Mucosa of descending colon (tissue), 3 donors: ENCODE data around the gene CMSS1. TPM values are rescaled to one million over a fixed set of nuclear protein-coding genes. Genes with fewer than 3 reads are reported as not detected.

Experiments used
- ATAC-seq: fragments of 200-7000 bp; cut with Tn5 transposase; one replicate; pipeline ENCODE4 v1.9.1; 2020; ENCODE audit warnings: mild to moderate bottlenecking, moderate library complexity
- DNase-seq, 3 donors: peaks; one replicate each; pipeline ENCODE4 v3.0.0-alpha.2; 2020
- H3K36me3 ChIP-seq: fragments of 200-600 bp; one replicate; pipeline ENCODE4 v1.8.0; 2021; ENCODE audit warnings: low read depth, mild to moderate bottlenecking
- H3K4me1 ChIP-seq: fragments of 200-600 bp; one replicate; pipeline ENCODE4 v1.8.0; 2021; ENCODE audit warnings: low read depth, mild to moderate bottlenecking
- H3K4me3 ChIP-seq: fragments of 200-600 bp; one replicate; pipeline ENCODE4 v1.8.0; 2021; ENCODE audit warnings: mild to moderate bottlenecking
- H3K9me3 ChIP-seq: fragments of 200-600 bp; one replicate; pipeline ENCODE4 v1.8.0; 2021; ENCODE audit warnings: mild to moderate bottlenecking
- CTCF ChIP-seq: fragments of 200-600 bp; IDR thresholded peaks from one replicate; pipeline ENCODE4 v1.8.0; 2022; ENCODE audit warnings: antibody characterized with exemption, mild to moderate bottlenecking
- intact Hi-C, 2 donors: fragments of 100-400 bp; cut with DNase I in 1 of 2; cut with micrococcal nuclease in 1 of 2; formaldehyde crosslinking; loops; one replicate each; pipeline versions ENCODE4 v1.11.0 to v1.11.1; 2022; cut with DNase I, micrococcal nuclease
- total RNA-seq, 3 donors: library from RNA; stranded (reverse); fragmentation: NEBNext Ultra II Directional in 2 of 3; extraction: Animal tissue kit (Norgen Biotek cat#: 25700) in 2 of 3; gene quantifications; one replicate each; pipeline versions ENCODE4 v1.2.1 to v1.2.4, GENCODE V29; 2021 to 2023
- donor health status: DM: no; HTN: no; CAD: no; lungs with moderate emphysema.
- donor health status: DM: no; HTN: no; CAD: no.
- donor health status: DM: no; HTN: yes; CAD: no.

The CMSS1 gene
- total RNA-seq, 3 donors from 2014 or later, result 9.6 to 24.2 (median 13.8) TPM

DNA sequence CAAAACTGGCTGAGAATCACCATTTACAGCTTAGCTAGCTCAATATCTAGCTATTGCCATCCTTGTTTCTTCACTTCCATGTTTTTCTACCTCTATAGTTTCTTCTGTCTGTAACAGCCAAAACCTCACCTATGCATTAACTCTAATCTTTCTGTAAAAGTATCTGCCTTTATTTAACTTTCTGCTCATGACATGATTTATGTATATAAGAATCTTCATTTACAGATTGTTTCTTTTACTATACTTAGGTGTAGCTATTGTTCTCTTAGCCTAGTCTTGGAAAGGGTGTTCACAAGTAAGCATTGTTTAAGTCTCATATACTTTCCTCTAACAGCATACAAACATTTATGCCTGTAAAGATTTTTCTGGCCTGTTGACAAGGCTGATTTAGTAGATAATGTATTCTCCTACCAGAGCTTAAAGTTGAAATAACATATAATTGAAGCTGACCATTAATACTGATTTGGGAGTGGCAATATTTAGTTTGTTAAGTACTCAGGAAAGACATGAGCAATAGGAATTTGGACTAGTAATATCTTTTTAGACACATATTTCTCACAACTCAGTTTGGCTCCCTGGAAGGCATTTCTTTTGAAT is 287.3 kb downstream of the CMSS1 start:
- intact Hi-C loops, result no loop called here
- Histone ChIP-seq H3K4me1 (peaks cover 10% of the 10 kb centered on the region), H3K4me3 (no peak overlapping the region), H3K9me3 (no peaks in the 10 kb centered on the region), H3K36me3 (no peaks in the 10 kb centered on the region)
- TF ChIP-seq CTCF, result no peak
- DNase-seq, result no peak
- no peak for ATAC-seq

DNA sequence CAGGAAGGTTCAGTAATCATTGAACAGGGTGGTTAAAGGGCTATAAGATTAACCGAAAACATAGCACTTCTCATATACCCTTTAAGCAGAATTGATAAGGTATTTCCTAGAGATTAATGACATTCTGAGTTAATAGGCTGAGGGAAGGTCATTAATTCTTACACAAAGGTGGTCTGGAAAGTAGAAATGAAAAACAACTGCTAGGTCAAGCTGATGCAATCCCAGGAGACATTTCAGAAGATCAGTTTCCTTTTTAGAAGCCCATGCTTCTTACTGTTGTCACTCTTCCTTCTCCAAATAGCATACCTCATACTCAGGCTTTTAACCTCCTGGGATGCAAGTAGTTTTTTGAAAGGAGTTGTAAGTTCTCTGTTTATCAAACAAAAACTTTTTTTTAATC is 287.8 kb downstream of the CMSS1 start:
- Histone ChIP-seq H3K9me3 (no peaks in the 10 kb centered on the region), H3K4me1 (peaks cover 10% of the 10 kb centered on the region), H3K4me3 (no peak overlapping the region), H3K36me3 (no peaks in the 10 kb centered on the region)
- intact Hi-C loops, result no loop called here
- DNase-seq (no peak), ATAC-seq (no peak)
- TF ChIP-seq CTCF, result no peak

GRCh38 chr3:100106094-100106493 is 288.4 kb downstream of the CMSS1 start:
- no peaks in the 10 kb centered on the region for H3K9me3 ChIP-seq
- peaks cover 10% of the 10 kb centered on the region for H3K4me1 ChIP-seq
- intact Hi-C loops, result no loop called here
- ATAC-seq (no peak), DNase-seq (no peak)
- TF ChIP-seq CTCF, result no peak
- no peak overlapping the region for H3K4me3 ChIP-seq
- no peaks in the 10 kb centered on the region for H3K36me3 ChIP-seq

GRCh38 chr3:100106531-100107141 is 289.0 kb downstream of the CMSS1 start:
- intact Hi-C loops, result no loop called here
- Histone ChIP-seq H3K36me3 (no peaks in the 10 kb centered on the region), H3K4me1 (peaks cover 10% of the 10 kb centered on the region), H3K4me3 (no peak overlapping the region), H3K9me3 (no peaks in the 10 kb centered on the region)
- ATAC-seq (no peak), DNase-seq (no peak)
- no peak for TF ChIP-seq CTCF

DNA sequence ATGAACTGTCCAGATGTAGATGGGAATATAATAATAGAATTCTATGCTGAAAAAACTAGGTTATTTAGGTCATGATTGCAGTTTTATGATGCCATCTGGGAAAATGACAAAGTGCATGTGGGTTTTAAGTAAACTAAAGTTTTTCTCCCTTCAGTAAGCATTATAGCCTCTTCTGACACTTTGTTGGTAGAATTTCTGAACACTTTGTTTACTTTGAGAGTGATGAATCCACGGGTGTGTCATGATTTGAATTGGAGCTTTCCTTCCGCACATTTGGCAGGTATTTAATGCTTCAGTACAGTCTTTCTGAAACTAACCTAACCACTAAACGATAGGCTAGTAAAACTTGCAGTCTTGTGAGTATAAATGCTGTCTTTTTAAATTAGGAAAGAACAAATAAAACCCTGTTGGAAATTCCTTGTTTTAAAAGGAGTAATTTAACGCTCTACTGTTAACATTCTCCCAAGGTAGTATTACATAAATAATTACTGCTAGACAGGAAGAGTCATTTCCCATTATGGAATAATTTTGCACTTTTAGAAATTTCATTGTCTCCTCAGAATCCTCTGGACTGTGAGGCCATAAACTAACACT is 289.7 kb downstream of the CMSS1 start:
- DNase-seq (peak in 1 of 3 donors; percentile 6), ATAC-seq (peak; percentile 69)
- Histone ChIP-seq H3K36me3 (no peaks in the 10 kb centered on the region), H3K4me3 (no peak overlapping the region), H3K4me1 (peaks cover 10% of the 10 kb centered on the region), H3K9me3 (no peaks in the 10 kb centered on the region)
- intact Hi-C loops, result no loop called here
- no peak for TF ChIP-seq CTCF
